Heart left ventricle (tissue), 13 donors: ENCODE measurements around the gene RBM14.

Experiments used
- CTCF ChIP-seq, 12 donors: fragments of 200-600 bp; sonication (generic) in 4 of 12; IDR thresholded peaks; one replicate each; pipeline versions ENCODE4 v1.5.0 to v1.8.0; 2018 to 2022; ENCODE audit warnings: antibody characterized with exemption in 12 of 12, mild to moderate bottlenecking in 5 of 12
- POLR2A ChIP-seq, 2 donors: fragments of 450-650 bp; IDR thresholded peaks; one replicate each; pipeline ENCODE4 v1.6.1; 2017; ENCODE audit warnings: antibody characterized with exemption in 2 of 2, mild to moderate bottlenecking in 2 of 2, moderate library complexity in 2 of 2
- donor health status: ischemic (EF 13 %, LVEDD 7.1; RV severe dilation, severe dysfunction).
- donor health status: DM: no; HTN: yes; CAD: no.
- donor health status: DM: no; HTN: no; CAD: no.
- donor health status: ischemic (EF 25% LVEDD 6.9; RV normal size, moderate dysfunction).
- donor health status: ischemic (EF 25% LVEDD 5.7; RV mildly dilated, moderate dysfunction).
- donor health status: ischemic (EF 35%, LVEDD 5.7; RV mildly dilated, moderate dysfunction).
- donor health status: nonischemic (EF 11% LVEDD 7.7; RV severe dilation, severe dysfunction).
- donor health status: DM: yes; HTN: yes; CAD: no.
- donor health status: PGD.
- donor health status: ischemic (EF 29% LVEDD 5.4; RV normal size, mild dysfunction).
- donor health status: nonischemic (EF 23%, LVEDD 6.1; RV moderate dilation, normal function).

GRCh38 chr11:66589996-66590675 lies 26.3 kb upstream of the RBM14 start:
- TF ChIP-seq CTCF (IDR thresholded peaks at IDR 0.05) (no peak), POLR2A (IDR thresholded peaks at IDR 0.05) (no peak)
